ENCODE results near the gene MAPK11. TPM values are rescaled to one million over a fixed set of nuclear protein-coding genes. Genes with fewer than 3 reads are reported as not detected.
A peak's percentile ranks its signal among the peaks of the same experiment; 100 is the strongest.

Gene MAPK11
- total and polyA plus RNA-seq, 2 donors (not counting 1 experiment from before 2014, with no cell fraction given) = 8.1 to 9.9 TPM

GRCh38 chr22:50303848-50304527 is 33.8 kb upstream of the MAPK11 start:
- peak; percentile 20 for ATAC-seq (ENCODE audit: low read depth)

More at GRCh38 chr22:50303848-50304527, 33.8 kb upstream of the MAPK11 start:
- peaks cover 85 to 89% of the 10 kb centered on the region in 2 donors for H3K4me1 ChIP-seq (ENCODE audit: control insufficient read depth in 2 of 2, insufficient read depth in 2 of 2, low read length in 2 of 2)
- H3K9me3 ChIP-seq (ENCODE audit: control extremely low read depth in 1 of 3, control insufficient read depth in 2 of 3, insufficient read depth in 1 of 3, low read length in 2 of 3) = peaks cover 0 to 7% (median 0%) of the 10 kb centered on the region in 3 donors
- DNase-seq = peak; percentile 62
- peak overlapping the region; percentile 78 for H3K4me3 Mint-ChIP-seq
- POLR2A ChIA-PET = interaction anchor here (0.5 to 7.5 kb wide), 3 partner anchors 10 to 166 kb away, joined by 3 to 61 read pairs (median 53); no protein-coding TSS in a partner anchor
- H3K27ac Mint-ChIP-seq = peak overlapping the region; percentile 82
- peak overlapping the region; percentile 95 for H3K4me2 ChIP-seq (replicated peaks; ENCODE audit: low read depth, low read length, poor library complexity, severe bottlenecking)
- H3K36me3 ChIP-seq (replicated peaks in 1 of 2; ENCODE audit: control extremely low read depth in 1 of 2, control insufficient read depth in 1 of 2, extremely low read depth in 1 of 2, insufficient read depth in 2 of 2, low read length in 1 of 2) = no peaks in the 10 kb centered on the region
- TF ChIP-seq CTCF (IDR thresholded peaks at IDR 0.05) (no peak), EZH2 (IDR thresholded peaks at IDR 0.05; ENCODE audit: borderline replicate concordance, insufficient read depth, low read depth, low read length, poor library complexity, severe bottlenecking) (no peak)
- H3K4me3 ChIP-seq (ENCODE audit: control extremely low read depth in 1 of 5, extremely low read depth in 1 of 5, insufficient read depth in 1 of 5, low read depth in 2 of 5, low read length in 4 of 5) = no peak overlapping the region
- H3K9ac ChIP-seq (ENCODE audit: low read length) = peak overlapping the region; percentile 31
- CTCF ChIA-PET = interaction anchor here (0.9 to 3.1 kb wide), 8 partner anchors 9 to 38 kb away, joined by 3 to 19 read pairs (median 6); partner anchors contain the start of gene DENND6B
- H4K20me1 ChIP-seq (ENCODE audit: control insufficient read depth, insufficient read depth, low read length, poor library complexity, severe bottlenecking) = no peaks in the 10 kb centered on the region
- H2AFZ ChIP-seq (ENCODE audit: insufficient read depth, low read depth, low read length, poor library complexity, severe bottlenecking) = no peak overlapping the region
- intact Hi-C loops (cut with micrococcal nuclease) = no loop called here
- H3K4me1 Mint-ChIP-seq = peaks cover 58% of the 10 kb centered on the region
- H3K27me3 Mint-ChIP-seq = peaks cover 5% of the 10 kb centered on the region
- peaks cover 0 to 31% (median 7%) of the 10 kb centered on the region in 4 experiments for H3K27me3 ChIP-seq (replicated peaks in 1 of 4; ENCODE audit: control extremely low read depth in 1 of 4, control insufficient read depth in 3 of 4, insufficient read depth in 4 of 4, low read length in 3 of 4)
- H3K9me3 Mint-ChIP-seq (ENCODE audit: insufficient read depth) = no peaks in the 10 kb centered on the region
- WGBS (ENCODE audit: insufficient coverage) = 28% methylated on average over 11 of the region's 11 CpGs
- H3K79me2 ChIP-seq (ENCODE audit: control insufficient read depth, insufficient read depth, low read length) = no peaks in the 10 kb centered on the region
- peak overlapping the region in 1 of 2 donors; percentile 34 for H3K27ac ChIP-seq (ENCODE audit: low read length in 2 of 2)

Data from B cell (primary cell).